HG03469 (cell line): ENCODE measurements around the gene MBNL2.

ENCODE experiments used
- ATAC-seq: cut with Tn5 transposase; IDR thresholded peaks from one replicate; pipeline ENCODE4 v1.9.1; 2021; ENCODE audit warnings: mild to moderate bottlenecking, moderate library complexity, moderate number of reproducible peaks; ENCODE audit not compliant: unreplicated experiment

Gene MBNL2

GRCh38 chr13:97221989-97222700 is at the start of gene MBNL2:
MBNL2 (plus strand) TSS chr13:97222333; CDS start chr13:97276236, 53,903 bp downstream.
- ATAC-seq = peak; percentile 95

- no peak for ATAC-seq
These were observed 47.5 kb upstream of the MBNL2 start for GRCh38 chr13:97174638-97175037.

- no peak for ATAC-seq
These were observed 47.1 kb upstream of the MBNL2 start for GRCh38 chr13:97175041-97175440.

GRCh38 chr13:97179501-97179900 is 42.6 kb upstream of the MBNL2 start:
- ATAC-seq = no peak

GRCh38 chr13:97182111-97182890 is 39.8 kb upstream of the MBNL2 start:
- no peak for ATAC-seq

GRCh38 chr13:97185291-97185690 is 36.8 kb upstream of the MBNL2 start:
- ATAC-seq = no peak

- ATAC-seq = no peak
These were observed 36.4 kb upstream of the MBNL2 start for GRCh38 chr13:97185751-97186150.

GRCh38 chr13:97188207-97188606 is 33.9 kb upstream of the MBNL2 start:
- no peak for ATAC-seq

GRCh38 chr13:97189928-97190327 is 32.2 kb upstream of the MBNL2 start:
- no peak for ATAC-seq

- ATAC-seq = no peak
These were observed 31.0 kb upstream of the MBNL2 start for GRCh38 chr13:97191142-97191541.

- ATAC-seq = no peak
These were observed 30.5 kb upstream of the MBNL2 start for GRCh38 chr13:97191615-97192014.

GRCh38 chr13:97192166-97192565 is 30.0 kb upstream of the MBNL2 start:
- no peak for ATAC-seq

GRCh38 chr13:97193577-97193976 is 28.6 kb upstream of the MBNL2 start:
- no peak for ATAC-seq

- ATAC-seq = no peak
These were observed 27.7 kb upstream of the MBNL2 start for GRCh38 chr13:97194479-97194878.

GRCh38 chr13:97196340-97196739 is 25.8 kb upstream of the MBNL2 start:
- ATAC-seq = no peak

GRCh38 chr13:97198753-97199152 is 23.4 kb upstream of the MBNL2 start:
- no peak for ATAC-seq

- ATAC-seq = no peak
These were observed 22.7 kb upstream of the MBNL2 start for GRCh38 chr13:97199451-97199850.

GRCh38 chr13:97200081-97200942 is 21.8 kb upstream of the MBNL2 start:
- no peak for ATAC-seq

- no peak for ATAC-seq
These were observed 19.4 kb upstream of the MBNL2 start for GRCh38 chr13:97202761-97203160.

- no peak for ATAC-seq
These were observed 16.7 kb upstream of the MBNL2 start for GRCh38 chr13:97205465-97205864.

GRCh38 chr13:97205982-97206381 is 16.2 kb upstream of the MBNL2 start:
- ATAC-seq = no peak
